Dendritic cell treated with granulocyte-macrophage colony-stimulating factor and Interleukin-4, amounts not matched to agents 40 ng/mL and 50 ng/mL, for 4 days (primary cell): Measurements from ENCODE around the gene ZNF394.
"Not testable (repeated sequence)": the region's sequence is repeated elsewhere in the genome, so short reads cannot be mapped to it uniquely, and the experiment has no call there.

Experiments
- H3K27ac Mint-ChIP-seq: one replicate; pipeline ENCODE4 v1.8.0; 2022; ENCODE audit warnings: mild to moderate bottlenecking, mixed read lengths
- H3K27me3 Mint-ChIP-seq: one replicate; pipeline ENCODE4 v1.8.0; 2022; ENCODE audit warnings: mild to moderate bottlenecking, mixed read lengths
- H3K36me3 Mint-ChIP-seq: one replicate; pipeline ENCODE4 v1.8.0; 2022; ENCODE audit warnings: low read depth, mixed read lengths
- H3K4me1 Mint-ChIP-seq: one replicate; pipeline ENCODE4 v1.8.0; 2022; ENCODE audit warnings: low read depth, mixed read lengths
- H3K4me3 Mint-ChIP-seq: one replicate; pipeline ENCODE4 v1.8.0; 2022; ENCODE audit warnings: mild to moderate bottlenecking, moderate library complexity, mixed read lengths
- H3K9me3 Mint-ChIP-seq: one replicate; pipeline ENCODE4 v1.8.0; 2022; ENCODE audit warnings: mixed read lengths
- intact Hi-C: fragments of 100-400 bp; cut with micrococcal nuclease; formaldehyde crosslinking; loops from one replicate; pipeline ENCODE4 v1.15.0; 2022

The ZNF394 gene

DNA sequence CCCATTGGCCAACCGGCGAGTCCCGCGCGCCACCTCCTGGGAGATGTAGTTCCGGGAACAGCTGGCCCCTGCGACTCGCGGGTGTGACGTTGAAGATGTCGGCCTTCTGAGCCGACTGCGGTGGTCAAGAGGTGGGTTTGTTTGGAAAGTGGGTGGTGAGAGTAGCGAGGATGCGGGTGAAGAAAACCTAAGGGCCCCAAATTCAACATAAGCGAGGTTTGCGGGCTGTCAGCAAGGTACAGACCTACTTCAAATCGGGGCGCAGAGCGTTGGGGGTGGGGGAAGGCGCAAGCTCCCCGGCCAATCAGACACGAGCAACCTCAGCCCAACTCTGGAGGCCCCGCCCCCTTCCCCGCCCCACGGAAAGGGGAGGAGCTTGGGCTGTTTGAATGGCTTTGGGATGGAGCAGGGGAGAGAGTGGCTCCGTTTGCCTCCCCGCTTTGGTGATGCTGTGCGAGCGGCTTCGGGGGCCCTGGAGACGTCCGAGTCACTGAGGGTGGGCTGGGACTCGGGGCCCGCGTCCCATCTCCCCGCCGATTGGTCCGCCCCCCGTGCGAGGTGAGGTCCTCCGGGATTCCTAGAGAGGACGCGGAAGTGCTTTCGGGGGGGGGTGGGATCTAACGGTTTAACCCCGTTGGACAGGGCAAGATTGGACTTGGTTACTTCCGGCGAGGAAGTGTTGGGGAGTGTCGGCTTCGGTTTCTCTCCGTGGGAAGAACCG is 4.7 kb upstream of the ZNF394 start, which contains the start of gene ZKSCAN5:
Gene ZKSCAN5 (plus strand): TSS at position 60 of the 721 bp plus-strand sequence. CDS start 1,383 bp downstream, outside the sequence.
- Mint-ChIP-seq H3K9me3 (no peaks in the 10 kb centered on the region), H3K4me3 (peak within 1 kb of the TSS; percentile 84)
- intact Hi-C loops, result loop anchor here (2.0 to 10.0 kb wide), 2 partner anchors 54 to 110 kb away; partner anchors contain the start of genes ZNF655 and ZSCAN25

DNA sequence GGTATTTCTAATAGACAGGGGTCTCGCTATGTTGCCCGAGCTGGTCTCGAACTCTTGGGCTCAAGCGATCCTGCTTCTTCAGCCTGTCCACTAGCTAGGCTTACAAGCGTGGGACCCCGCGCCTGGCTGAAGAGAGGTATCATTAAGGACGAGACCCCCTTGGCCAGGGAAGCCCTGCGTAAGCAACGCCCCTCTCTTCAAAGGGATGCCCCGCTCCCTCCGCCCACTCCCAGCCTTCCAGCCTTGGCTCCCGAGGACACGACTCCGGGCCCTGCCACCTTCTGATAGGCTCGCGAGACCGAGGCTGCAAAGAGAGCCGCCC is 4.2 kb upstream of the ZNF394 start:
- Mint-ChIP-seq H3K27me3 (no peaks in the 10 kb centered on the region), H3K36me3 (peaks cover 34% of the 10 kb centered on the region), H3K27ac (peak overlapping the region; percentile 93), H3K9me3 (no peaks in the 10 kb centered on the region), H3K4me3 (peak overlapping the region; percentile 84), H3K4me1 (peaks cover 16% of the 10 kb centered on the region)
- intact Hi-C loops, result loop anchor here (2.0 to 10.0 kb wide), 2 partner anchors 55 to 111 kb away; partner anchors contain the start of genes ZNF655 and ZSCAN25

More for the DNA sequence above, 4.7 kb upstream of the ZNF394 start, which contains the start of gene ZKSCAN5:
- peaks cover 34% of the 10 kb centered on the region for H3K36me3 Mint-ChIP-seq
- peak within 1 kb of the TSS; percentile 93 for H3K27ac Mint-ChIP-seq
- peaks cover 16% of the 10 kb centered on the region for H3K4me1 Mint-ChIP-seq
- H3K27me3 Mint-ChIP-seq, result no peaks in the 10 kb centered on the region

DNA sequence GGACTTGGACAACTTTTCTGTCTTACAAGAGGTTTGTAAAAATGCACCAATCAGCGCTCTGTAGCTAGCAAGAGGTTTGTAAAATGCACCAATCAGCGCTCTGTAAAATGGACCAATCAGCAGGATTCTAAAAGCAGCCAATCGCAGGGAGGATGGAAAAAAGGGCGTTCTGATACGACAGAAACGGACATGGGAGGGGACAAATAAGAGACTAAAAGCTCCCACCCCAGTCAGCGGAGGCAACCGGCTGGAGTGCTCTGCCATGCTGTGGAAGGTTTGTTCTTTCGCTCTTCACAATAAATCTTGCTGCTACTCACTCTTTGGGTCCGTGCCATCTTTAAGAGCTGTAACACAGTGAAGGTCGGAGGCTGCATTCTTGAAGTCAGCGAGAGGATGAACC is 1.2 kb upstream of the ZNF394 start:
- H3K36me3 Mint-ChIP-seq, result peaks cover 51% of the 10 kb centered on the region
- H3K9me3 Mint-ChIP-seq, H3K27me3 Mint-ChIP-seq: not testable (repeated sequence)
- H3K4me3 Mint-ChIP-seq, result peak overlapping the region; percentile 96
- peak overlapping the region; percentile 95 for H3K27ac Mint-ChIP-seq
- H3K4me1 Mint-ChIP-seq, result peaks cover 22% of the 10 kb centered on the region
- intact Hi-C loops, result loop anchor here (10.0 kb wide), 1 partner anchor 114 kb away; the partner anchor contains the start of gene ZSCAN25

DNA sequence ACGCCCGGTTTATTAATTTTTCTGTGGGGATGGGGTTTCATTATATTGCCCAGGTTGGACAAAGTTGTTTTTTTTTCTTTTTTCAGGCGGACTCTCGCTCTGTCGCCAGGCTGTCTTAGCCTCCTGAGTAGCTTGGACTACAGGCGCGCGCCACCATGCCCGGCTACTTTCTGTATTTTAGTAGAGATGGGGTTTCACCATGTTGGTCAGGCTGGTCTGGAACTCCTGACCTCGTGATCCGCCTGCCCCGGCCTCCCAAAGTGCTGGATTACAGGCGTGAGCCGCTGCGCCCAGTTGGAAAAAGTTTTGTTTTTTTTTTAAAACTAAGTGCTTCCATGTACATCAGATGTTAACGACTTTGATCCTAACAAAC is 542 bp upstream of the ZNF394 start:
- no peaks in the 10 kb centered on the region for H3K9me3 Mint-ChIP-seq
- intact Hi-C loops, result loop anchor here (1.0 to 10.0 kb wide), 2 partner anchors 27 to 114 kb away; partner anchors contain the start of gene ZSCAN25
- peak overlapping the region; percentile 95 for H3K27ac Mint-ChIP-seq
- peaks cover 16% of the 10 kb centered on the region for H3K4me1 Mint-ChIP-seq
- H3K36me3 Mint-ChIP-seq, result peaks cover 54% of the 10 kb centered on the region
- H3K4me3 Mint-ChIP-seq, result peak overlapping the region; percentile 96
- no peaks in the 10 kb centered on the region for H3K27me3 Mint-ChIP-seq

- Mint-ChIP-seq H3K36me3 (peaks cover 61% of the 10 kb centered on the region), H3K27ac (peak overlapping the region; percentile 95)
- intact Hi-C loops, result no loop called here
These were observed 735 bp downstream of the ZNF394 start for GRCh38 chr7:99499371-99499720.

DNA sequence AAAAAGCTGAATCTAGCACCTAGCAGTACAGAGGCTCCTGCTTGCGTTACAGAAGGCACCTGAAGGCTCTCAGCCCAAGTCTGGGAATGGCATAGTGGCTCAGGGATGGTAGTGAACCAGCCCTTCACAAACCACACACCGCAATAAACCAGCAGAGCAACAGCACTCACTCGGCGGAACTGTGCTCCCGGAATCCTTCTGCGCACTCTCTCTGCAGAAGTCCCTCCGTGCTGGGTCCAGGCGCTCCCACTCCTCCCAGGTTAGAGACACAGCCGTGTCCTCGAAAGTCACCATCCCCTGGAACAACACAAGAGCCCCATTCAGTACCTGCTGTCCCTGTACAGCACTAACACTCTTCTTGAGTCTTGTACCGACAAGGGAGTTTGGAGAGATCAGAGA is 1.5 kb downstream of the ZNF394 start:
- intact Hi-C loops, result no loop called here
- Mint-ChIP-seq H3K4me1 (peaks cover 14% of the 10 kb centered on the region), H3K36me3 (peaks cover 68% of the 10 kb centered on the region)

More at GRCh38 chr7:99499371-99499720, 735 bp downstream of the ZNF394 start:
- H3K4me3 Mint-ChIP-seq, result peak overlapping the region; percentile 96
- H3K4me1 Mint-ChIP-seq, result peaks cover 14% of the 10 kb centered on the region
- H3K9me3 Mint-ChIP-seq, result peaks cover 5% of the 10 kb centered on the region
- H3K27me3 Mint-ChIP-seq, result no peaks in the 10 kb centered on the region

GRCh38 chr7:99497766-99498545 is 2.1 kb downstream of the ZNF394 start:
- Mint-ChIP-seq H3K4me3 (peak overlapping the region; percentile 96), H3K36me3 (peaks cover 74% of the 10 kb centered on the region), H3K27me3 (no peaks in the 10 kb centered on the region), H3K9me3 (peaks cover 16% of the 10 kb centered on the region), H3K4me1 (peaks cover 14% of the 10 kb centered on the region), H3K27ac (peak overlapping the region; percentile 95)
- intact Hi-C loops, result no loop called here

More for the DNA sequence above, 1.5 kb downstream of the ZNF394 start:
- no peaks in the 10 kb centered on the region for H3K27me3 Mint-ChIP-seq
- peak overlapping the region; percentile 95 for H3K27ac Mint-ChIP-seq
- peaks cover 13% of the 10 kb centered on the region for H3K9me3 Mint-ChIP-seq
- peak overlapping the region; percentile 96 for H3K4me3 Mint-ChIP-seq

- Mint-ChIP-seq H3K36me3 (peaks cover 90% of the 10 kb centered on the region), H3K27ac (no peak overlapping the region), H3K9me3 (peaks cover 16% of the 10 kb centered on the region), H3K4me1 (peaks cover 14% of the 10 kb centered on the region), H3K27me3 (no peaks in the 10 kb centered on the region), H3K4me3 (no peak overlapping the region)
- intact Hi-C loops, result no loop called here
These were observed 6.3 kb downstream of the ZNF394 start for GRCh38 chr7:99493823-99494222.

- no peaks in the 10 kb centered on the region for H3K27me3 Mint-ChIP-seq
- intact Hi-C loops, result no loop called here
- H3K36me3 Mint-ChIP-seq, result peaks cover 91% of the 10 kb centered on the region
- H3K4me3 Mint-ChIP-seq, result no peak overlapping the region
- H3K9me3 Mint-ChIP-seq, result peaks cover 16% of the 10 kb centered on the region
- no peak overlapping the region for H3K27ac Mint-ChIP-seq
- no peaks in the 10 kb centered on the region for H3K4me1 Mint-ChIP-seq
These were observed 9.2 kb downstream of the ZNF394 start for GRCh38 chr7:99490878-99491277.

- peaks cover 10% of the 10 kb centered on the region for H3K9me3 Mint-ChIP-seq
- H3K27ac Mint-ChIP-seq, result no peak overlapping the region
- H3K27me3 Mint-ChIP-seq, result no peaks in the 10 kb centered on the region
- H3K4me1 Mint-ChIP-seq, result no peaks in the 10 kb centered on the region
- peaks cover 91% of the 10 kb centered on the region for H3K36me3 Mint-ChIP-seq
- H3K4me3 Mint-ChIP-seq, result no peak overlapping the region
- intact Hi-C loops, result no loop called here
These were observed 10.8 kb downstream of the ZNF394 start for GRCh38 chr7:99489235-99489634.

GRCh38 chr7:99485094-99485493 is 15.0 kb downstream of the ZNF394 start:
- Mint-ChIP-seq H3K4me1 (peaks cover 5% of the 10 kb centered on the region), H3K27me3 (no peaks in the 10 kb centered on the region), H3K27ac (no peak overlapping the region), H3K4me3 (no peak overlapping the region), H3K9me3 (no peaks in the 10 kb centered on the region), H3K36me3 (peaks cover 90% of the 10 kb centered on the region)
- intact Hi-C loops, result no loop called here

DNA sequence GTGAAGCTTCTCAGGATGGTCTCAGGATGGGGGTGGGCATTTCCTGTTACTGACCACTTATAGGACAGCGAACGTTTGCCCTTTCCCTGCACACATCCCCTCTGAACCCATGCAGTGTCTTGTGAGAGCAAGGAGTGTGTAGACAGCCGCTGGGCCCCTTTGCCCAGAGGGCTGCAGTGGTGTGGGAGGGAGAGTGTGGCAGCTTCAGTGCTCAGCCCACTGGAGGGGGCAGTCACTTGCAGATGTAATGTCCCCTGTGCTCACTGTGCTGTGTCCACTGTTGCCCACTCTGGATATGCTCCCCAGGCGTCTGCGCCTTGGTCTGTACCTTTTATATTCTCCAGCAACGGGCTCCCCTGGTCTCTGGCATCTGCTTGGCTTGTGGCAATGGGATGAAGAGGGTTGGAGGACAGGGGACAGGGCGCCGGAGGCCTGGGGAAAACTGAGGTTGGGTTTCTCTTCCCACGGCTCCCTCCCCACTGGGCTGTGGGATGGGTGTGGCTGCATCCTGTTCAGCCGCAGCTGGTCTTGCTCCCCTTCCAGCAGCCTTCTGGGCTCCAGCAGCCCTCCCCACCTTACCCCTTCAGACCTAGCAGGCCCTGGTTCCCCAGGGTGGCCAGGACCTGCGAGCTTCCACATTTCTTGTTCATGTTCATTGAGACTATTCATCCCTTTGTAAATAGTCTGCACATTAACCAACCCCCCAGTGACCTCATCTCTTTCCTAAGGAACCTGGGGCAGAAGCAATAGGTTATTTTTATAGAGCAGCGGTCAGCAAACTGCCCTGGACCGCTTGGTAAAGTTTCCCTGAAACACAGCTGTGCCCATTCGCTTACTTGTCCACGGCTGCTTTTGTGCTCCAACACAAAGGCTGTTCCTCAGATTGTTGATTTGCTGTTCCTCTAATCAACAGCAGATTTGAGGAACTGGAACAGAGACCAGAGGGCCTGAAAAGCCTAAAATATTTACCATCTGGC is 21.3 kb downstream of the ZNF394 start:
- Mint-ChIP-seq H3K27ac (peak overlapping the region; percentile 92), H3K36me3 (peaks cover 81% of the 10 kb centered on the region), H3K4me3 (peak overlapping the region; percentile 69), H3K4me1 (peaks cover 52% of the 10 kb centered on the region), H3K9me3 (no peaks in the 10 kb centered on the region), H3K27me3 (no peaks in the 10 kb centered on the region)
- intact Hi-C loops, result loop anchor here (10.0 kb wide), 1 partner anchor 76 kb away; the partner anchor contains the start of genes FAM200A and ZNF655

DNA sequence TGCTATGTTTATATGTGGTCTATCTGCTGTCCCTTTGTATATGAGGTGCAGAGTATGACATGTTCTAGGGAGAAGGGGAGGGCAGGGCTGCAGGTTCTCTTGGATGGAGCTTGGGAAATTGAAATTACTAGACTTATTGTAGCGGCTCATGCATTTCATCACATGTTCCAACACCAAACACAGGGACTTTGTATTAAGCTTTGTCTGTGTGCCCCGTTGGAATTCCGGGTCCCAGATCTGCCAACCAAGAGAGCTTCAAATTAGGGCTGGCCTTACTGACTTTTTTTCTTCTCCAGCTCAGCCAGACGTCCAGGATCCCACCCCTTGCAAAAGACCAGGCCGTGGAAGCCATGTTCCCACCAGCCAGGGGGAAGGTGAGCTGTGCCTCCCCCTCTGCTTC is 24.0 kb downstream of the ZNF394 start:
- peaks cover 56% of the 10 kb centered on the region for H3K4me1 Mint-ChIP-seq
- H3K36me3 Mint-ChIP-seq, result peaks cover 69% of the 10 kb centered on the region
- H3K4me3 Mint-ChIP-seq, result no peak overlapping the region
- no peak overlapping the region for H3K27ac Mint-ChIP-seq
- no peaks in the 10 kb centered on the region for H3K9me3 Mint-ChIP-seq
- intact Hi-C loops, result loop anchor here (10.0 kb wide), 1 partner anchor 79 kb away; the partner anchor contains the start of genes FAM200A and ZNF655
- peaks cover 1% of the 10 kb centered on the region for H3K27me3 Mint-ChIP-seq
